Right lobe of liver (tissue), 4 donors: ENCODE measurements around the gene KCNQ1.

Source experiments
- POLR2A ChIP-seq: fragments of 450-650 bp; IDR thresholded peaks from one replicate; pipeline ENCODE4 v1.6.1; 2017; ENCODE audit warnings: antibody characterized with exemption, mild to moderate bottlenecking
- TF ChIP-seq, protein P1 (sequence below), 4 donors: fragments of 200-600 bp in 3 of 4; fragments of 450-650 bp in 1 of 4; IDR thresholded peaks; one replicate each; pipeline versions ENCODE4 v1.5.1 to v1.8.0; 2016 to 2022; ENCODE audit warnings: antibody characterized with exemption in 4 of 4, mild to moderate bottlenecking in 2 of 4
- donor health status: DM: no; HTN: no; CAD: no.
- donor health status: DM: no; HTN: no; CAD: no.
- donor health status: DM: no; HTN: yes; CAD: no.

DNA sequence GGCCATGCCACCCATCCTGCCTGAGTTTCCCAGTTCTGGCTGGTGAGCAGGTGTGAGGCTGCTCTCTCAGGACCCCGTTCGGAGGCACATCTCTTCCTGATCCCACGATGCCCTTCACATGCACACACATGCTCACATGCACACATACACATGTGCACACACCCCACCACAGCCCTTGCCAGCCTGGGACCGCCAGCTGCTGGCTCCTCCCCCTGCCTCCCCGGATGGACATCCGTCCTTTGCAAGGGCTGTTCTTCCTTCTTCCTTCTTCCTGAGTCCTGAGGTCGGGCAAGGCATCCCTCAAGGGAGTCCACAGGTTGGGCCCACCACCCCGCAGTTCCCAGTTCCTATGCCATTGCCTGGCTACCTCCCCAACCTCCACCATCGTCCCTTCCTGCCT is 451.2 kb downstream of the KCNQ1 start:
- TF ChIP-seq POLR2A, result no peak
- TF ChIP-seq, protein P1, sequence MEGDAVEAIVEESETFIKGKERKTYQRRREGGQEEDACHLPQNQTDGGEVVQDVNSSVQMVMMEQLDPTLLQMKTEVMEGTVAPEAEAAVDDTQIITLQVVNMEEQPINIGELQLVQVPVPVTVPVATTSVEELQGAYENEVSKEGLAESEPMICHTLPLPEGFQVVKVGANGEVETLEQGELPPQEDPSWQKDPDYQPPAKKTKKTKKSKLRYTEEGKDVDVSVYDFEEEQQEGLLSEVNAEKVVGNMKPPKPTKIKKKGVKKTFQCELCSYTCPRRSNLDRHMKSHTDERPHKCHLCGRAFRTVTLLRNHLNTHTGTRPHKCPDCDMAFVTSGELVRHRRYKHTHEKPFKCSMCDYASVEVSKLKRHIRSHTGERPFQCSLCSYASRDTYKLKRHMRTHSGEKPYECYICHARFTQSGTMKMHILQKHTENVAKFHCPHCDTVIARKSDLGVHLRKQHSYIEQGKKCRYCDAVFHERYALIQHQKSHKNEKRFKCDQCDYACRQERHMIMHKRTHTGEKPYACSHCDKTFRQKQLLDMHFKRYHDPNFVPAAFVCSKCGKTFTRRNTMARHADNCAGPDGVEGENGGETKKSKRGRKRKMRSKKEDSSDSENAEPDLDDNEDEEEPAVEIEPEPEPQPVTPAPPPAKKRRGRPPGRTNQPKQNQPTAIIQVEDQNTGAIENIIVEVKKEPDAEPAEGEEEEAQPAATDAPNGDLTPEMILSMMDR (IDR thresholded peaks at IDR 0.05), result no peak
